OCI-LY7 (cell line): ENCODE measurements around the gene MRFAP1L1. TPM values are rescaled to one million over a fixed set of nuclear protein-coding genes. Genes with fewer than 3 reads are reported as not detected.

Source experiments
- BruUV-seq: library from RNA; stranded (reverse); fragments of 400-500 nt; replicated peaks from 2 replicates; lab custom pipeline; 2021; lab: Mats Ljungman, UMichigan
- CTCF ChIA-PET: fragments of 300-600 bp; sonication (Branson Sonifier 250); formaldehyde crosslinking; loops from one replicate; lab custom pipeline; 2022; ENCODE audit warnings: antibody characterized with exemption; ENCODE audit not compliant: unreplicated experiment; lab: Charles Lee
- POLR2A ChIA-PET: fragments of 300-600 bp; sonication (Branson Sonifier 250); formaldehyde crosslinking; loops from one replicate; lab custom pipeline; 2022; ENCODE audit warnings: antibody characterized with exemption; lab: Charles Lee
- DNase-seq: peaks from one replicate; pipeline ENCODE4 v3.0.0-alpha.2; 2015; ENCODE audit warnings: low spot score
- H2AFZ ChIP-seq: fragments of 200-600 bp; sonication (generic), shearing (Covaris generic); 2 replicates; pipeline ENCODE4 v1.6.1; 2014; ENCODE audit warnings: mild to moderate bottlenecking, antibody characterized with exemption, low read length, moderate library complexity
- H3K27ac ChIP-seq: fragments of 200-600 bp; sonication (generic); 2 replicates; pipeline ENCODE4 v1.5.1; 2014; ENCODE audit warnings: mixed run types, low read depth, mild to moderate bottlenecking, moderate library complexity, low read length, inconsistent platforms; ENCODE audit not compliant: poor library complexity, severe bottlenecking
- H3K36me3 ChIP-seq: fragments of 200-600 bp; sonication (generic); 2 replicates; pipeline ENCODE4 v1.6.1; 2014; ENCODE audit warnings: mild to moderate bottlenecking, antibody characterized with exemption, low read length, moderate library complexity, mixed read lengths; ENCODE audit not compliant: insufficient read depth
- H3K4me1 ChIP-seq: fragments of 200-600 bp; sonication (generic); 2 replicates; pipeline ENCODE4 v1.5.1; 2014; ENCODE audit warnings: mild to moderate bottlenecking, low read length; ENCODE audit not compliant: insufficient read depth, poor library complexity, severe bottlenecking
- H3K4me2 ChIP-seq: fragments of 200-600 bp; sonication (generic); 2 replicates; pipeline ENCODE4 v1.6.1; 2014; ENCODE audit warnings: mild to moderate bottlenecking, low read length
- H3K4me3 ChIP-seq: fragments of 200-600 bp; sonication (generic); 2 replicates; pipeline ENCODE4 v1.5.1; 2014; ENCODE audit warnings: mild to moderate bottlenecking, low read depth, low read length; ENCODE audit not compliant: poor library complexity, severe bottlenecking
- H3K79me2 ChIP-seq: fragments of 200-600 bp; sonication (generic); 2 replicates; pipeline ENCODE4 v1.6.1; 2016; ENCODE audit warnings: low read depth, mild to moderate bottlenecking, low read length, moderate library complexity, mixed read lengths; ENCODE audit not compliant: insufficient read depth
- H3K9me2 ChIP-seq: fragments of 200-600 bp; sonication (generic); 2 replicates; pipeline ENCODE4 v1.6.1; 2016; ENCODE audit warnings: mild to moderate bottlenecking, low read length, mixed read lengths; ENCODE audit not compliant: insufficient read depth
- H3K9me3 ChIP-seq: fragments of 200-600 bp; sonication (generic); 2 replicates; pipeline ENCODE4 v1.6.1; 2014; ENCODE audit warnings: mild to moderate bottlenecking, mixed run types, low read length, mixed read lengths
- H4K20me1 ChIP-seq: fragments of 200-600 bp; sonication (generic); 2 replicates; pipeline ENCODE4 v1.6.1; 2014; ENCODE audit warnings: mild to moderate bottlenecking, antibody characterized with exemption, low read length, moderate library complexity, mixed read lengths; ENCODE audit not compliant: insufficient read depth
- CTCF ChIP-seq: fragments of 200-600 bp; sonication (generic); conservative IDR thresholded peaks from 2 replicates; pipeline ENCODE4 v1.5.1; 2014; ENCODE audit warnings: mild to moderate bottlenecking, antibody characterized with exemption, low read length, moderate library complexity, mixed read lengths
- EZH2phosphoT487 ChIP-seq: fragments of 200-600 bp; sonication (generic); IDR thresholded peaks from 2 replicates; pipeline ENCODE4 v1.6.1; 2018; ENCODE audit warnings: low read depth, borderline replicate concordance, mild to moderate bottlenecking, mixed run types, antibody characterized with exemption, low read length, moderate library complexity, mixed read lengths
- intact Hi-C: fragments of 100-400 bp; cut with micrococcal nuclease; formaldehyde crosslinking; loops from one replicate; pipeline ENCODE4 v1.10.0; 2022; ENCODE audit not compliant: unreplicated experiment
- total RNA-seq, 2 experiments: library from RNA; depleted of rRNA in 1 of 2; stranded (reverse); fragments of >200 nt in 1 of 2; shearing (Covaris generic) in 1 of 2; gene quantifications; 2 replicates each; pipeline ENCODE4 v1.2.3, GENCODE V29; 2014 to 2022

MRFAP1L1 gene
- total RNA-seq, 2 experiments from 2014 or later: 49.3 to 50.5 TPM

DNA sequence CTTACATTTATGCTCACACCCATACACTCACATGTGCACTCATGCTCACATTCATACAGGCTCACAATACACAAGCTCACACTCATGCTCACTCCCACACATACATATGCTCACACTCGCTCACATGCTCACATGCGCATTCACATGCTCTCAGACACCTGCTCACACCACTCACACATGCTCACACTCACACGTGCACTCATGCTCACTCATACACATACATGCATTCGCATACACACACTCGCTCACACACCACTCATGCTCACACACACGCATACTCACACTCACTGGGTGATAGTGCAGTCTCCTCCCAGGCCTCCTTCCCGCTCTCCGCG, 44.4 kb downstream of the MRFAP1L1 start:
- POLR2A ChIA-PET: interaction anchor here (0.6 kb wide), 1 partner anchor 21 kb away, joined by 3 read pairs; no protein-coding TSS in a partner anchor
- H3K4me2 ChIP-seq: no peak overlapping the region
- intact Hi-C loops: no loop called here

DNA sequence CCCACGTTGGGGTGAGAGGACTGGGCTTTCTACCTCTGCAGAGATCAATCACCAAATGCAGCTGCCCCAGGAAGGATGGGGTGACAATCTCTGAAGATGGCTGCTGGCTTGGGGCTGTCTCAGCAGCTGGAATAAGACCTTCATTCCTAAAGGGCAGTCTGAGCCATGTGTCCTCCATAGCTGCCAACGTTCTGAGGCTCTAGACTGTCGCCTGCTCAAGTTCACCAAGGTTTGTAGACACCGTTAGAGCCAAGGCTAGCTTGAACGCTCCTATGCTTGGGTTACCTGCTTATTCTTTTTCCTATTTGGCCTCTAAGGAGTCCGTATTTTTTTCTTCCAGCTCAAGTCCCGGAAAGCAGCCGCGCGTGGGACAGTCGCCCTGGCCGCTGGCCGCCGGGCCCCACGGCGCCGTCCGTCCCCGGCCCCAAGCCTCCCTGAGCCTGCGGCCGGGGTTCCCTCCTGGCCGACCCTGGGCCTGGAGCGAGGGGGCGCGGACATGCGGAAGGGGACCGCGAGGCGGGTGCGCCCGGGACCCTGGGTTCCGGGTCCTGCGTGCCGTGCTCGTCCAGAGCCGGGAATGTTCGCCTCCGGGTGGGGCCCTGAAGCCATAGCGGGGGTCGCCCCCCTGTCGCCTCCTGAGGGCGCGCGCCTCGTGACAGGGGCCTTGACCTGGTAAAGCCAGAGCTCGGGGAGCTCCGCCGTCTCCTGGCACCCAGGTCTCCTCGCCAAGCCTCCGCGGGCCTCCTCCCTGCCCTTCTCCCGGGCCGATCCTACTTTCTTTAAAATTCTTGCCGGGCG, 45.9 kb downstream of the MRFAP1L1 start:
- no TSS peak for BruUV-seq
- intact Hi-C loops: no loop called here
- no peaks in the 10 kb centered on the region for H3K9me2 ChIP-seq
- ChIA-PET POLR2A (interaction anchor here (0.5 to 1.8 kb wide), 4 partner anchors 9 to 747 kb away, joined by 3 to 7 read pairs (median 4); no protein-coding TSS in a partner anchor), CTCF (interaction anchor here (1.6 kb wide), 1 partner anchor 11 kb away, joined by 3 read pairs; no protein-coding TSS in a partner anchor)
- no peak overlapping the region for H2AFZ ChIP-seq
- no peaks in the 10 kb centered on the region for H3K9me3 ChIP-seq
- no peak for DNase-seq
- H4K20me1 ChIP-seq: no peaks in the 10 kb centered on the region
- TF ChIP-seq CTCF (no peak), EZH2phosphoT487 (no peak)
- no peaks in the 10 kb centered on the region for H3K36me3 ChIP-seq
- H3K27ac ChIP-seq: no peak overlapping the region
- H3K79me2 ChIP-seq: no peaks in the 10 kb centered on the region
- no peaks in the 10 kb centered on the region for H3K4me1 ChIP-seq
- no peak overlapping the region for H3K4me2 ChIP-seq
- no peak overlapping the region for H3K4me3 ChIP-seq

More for the DNA sequence above, 44.4 kb downstream of the MRFAP1L1 start:
- Histone ChIP-seq H3K27ac (no peak overlapping the region), H3K36me3 (no peaks in the 10 kb centered on the region), H2AFZ (no peak overlapping the region), H3K79me2 (no peaks in the 10 kb centered on the region), H3K4me1 (no peaks in the 10 kb centered on the region), H3K9me3 (no peaks in the 10 kb centered on the region), H4K20me1 (no peaks in the 10 kb centered on the region), H3K4me3 (no peak overlapping the region), H3K9me2 (no peaks in the 10 kb centered on the region)
- TF ChIP-seq EZH2phosphoT487: no peak
- no peak for TF ChIP-seq CTCF
- no peak for DNase-seq
- no TSS peak for BruUV-seq
- CTCF ChIA-PET: no interaction called here

- CTCF ChIA-PET: interaction anchor here (1.6 kb wide), 1 partner anchor 12 kb away, joined by 3 read pairs; no protein-coding TSS in a partner anchor
- H3K4me2 ChIP-seq: no peak overlapping the region
- no peak overlapping the region for H2AFZ ChIP-seq
- no peak overlapping the region for H3K4me3 ChIP-seq
- intact Hi-C loops: no loop called here
- no peaks in the 10 kb centered on the region for H3K79me2 ChIP-seq
- H3K27ac ChIP-seq: no peak overlapping the region
- TF ChIP-seq EZH2phosphoT487 (no peak), CTCF (no peak)
- no peaks in the 10 kb centered on the region for H4K20me1 ChIP-seq
- POLR2A ChIA-PET: interaction anchor here (0.7 to 1.8 kb wide), 3 partner anchors 10 to 20 kb away, joined by 3 to 7 read pairs (median 5); no protein-coding TSS in a partner anchor
- BruUV-seq: no TSS peak
- H3K9me2 ChIP-seq: no peaks in the 10 kb centered on the region
- H3K36me3 ChIP-seq: no peaks in the 10 kb centered on the region
- no peak for DNase-seq
- no peaks in the 10 kb centered on the region for H3K4me1 ChIP-seq
- H3K9me3 ChIP-seq: no peaks in the 10 kb centered on the region
Observed at GRCh38 chr4:6662591-6662990, 47.1 kb downstream of the MRFAP1L1 start.
